ENCODE results near the gene TMEM61.
"Not testable (repeated sequence)": the region's sequence is repeated elsewhere in the genome, so short reads cannot be mapped to it uniquely, and the experiment has no call there.

The TMEM61 gene

DNA sequence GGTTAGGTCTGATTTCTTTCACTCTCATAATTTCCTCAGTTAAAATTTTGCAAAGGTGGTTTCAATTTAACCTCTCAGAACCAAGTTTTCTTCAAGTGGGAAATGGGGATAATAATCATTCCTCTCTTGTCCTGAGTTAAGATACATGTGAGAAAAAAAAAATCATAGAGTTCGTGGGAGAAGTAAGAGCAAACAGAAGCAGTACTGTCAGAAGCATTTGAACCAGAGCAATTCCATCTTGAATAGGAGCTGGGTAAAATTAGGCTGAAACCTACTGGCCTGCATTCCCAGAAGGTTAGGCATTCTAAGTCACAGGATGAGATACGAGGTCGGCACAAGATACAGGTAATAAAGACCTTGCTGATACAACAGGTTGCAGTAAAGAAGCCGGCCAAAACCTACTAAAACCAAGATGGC lies 28.6 kb upstream of the TMEM61 start:
- DNase-seq (ENCODE audit: low spot score), result no peak
- TF ChIP-seq, protein P1, sequence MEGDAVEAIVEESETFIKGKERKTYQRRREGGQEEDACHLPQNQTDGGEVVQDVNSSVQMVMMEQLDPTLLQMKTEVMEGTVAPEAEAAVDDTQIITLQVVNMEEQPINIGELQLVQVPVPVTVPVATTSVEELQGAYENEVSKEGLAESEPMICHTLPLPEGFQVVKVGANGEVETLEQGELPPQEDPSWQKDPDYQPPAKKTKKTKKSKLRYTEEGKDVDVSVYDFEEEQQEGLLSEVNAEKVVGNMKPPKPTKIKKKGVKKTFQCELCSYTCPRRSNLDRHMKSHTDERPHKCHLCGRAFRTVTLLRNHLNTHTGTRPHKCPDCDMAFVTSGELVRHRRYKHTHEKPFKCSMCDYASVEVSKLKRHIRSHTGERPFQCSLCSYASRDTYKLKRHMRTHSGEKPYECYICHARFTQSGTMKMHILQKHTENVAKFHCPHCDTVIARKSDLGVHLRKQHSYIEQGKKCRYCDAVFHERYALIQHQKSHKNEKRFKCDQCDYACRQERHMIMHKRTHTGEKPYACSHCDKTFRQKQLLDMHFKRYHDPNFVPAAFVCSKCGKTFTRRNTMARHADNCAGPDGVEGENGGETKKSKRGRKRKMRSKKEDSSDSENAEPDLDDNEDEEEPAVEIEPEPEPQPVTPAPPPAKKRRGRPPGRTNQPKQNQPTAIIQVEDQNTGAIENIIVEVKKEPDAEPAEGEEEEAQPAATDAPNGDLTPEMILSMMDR (IDR thresholded peaks at IDR 0.05; ENCODE audit: extremely low read depth, missing control alignments), result no peak

GRCh38 chr1:54952950-54953718 lies 27.3 kb upstream of the TMEM61 start:
- TF ChIP-seq, protein P1 (IDR thresholded peaks at IDR 0.05; ENCODE audit: extremely low read depth, missing control alignments), result no peak
- no peak for DNase-seq (ENCODE audit: low spot score)

DNA sequence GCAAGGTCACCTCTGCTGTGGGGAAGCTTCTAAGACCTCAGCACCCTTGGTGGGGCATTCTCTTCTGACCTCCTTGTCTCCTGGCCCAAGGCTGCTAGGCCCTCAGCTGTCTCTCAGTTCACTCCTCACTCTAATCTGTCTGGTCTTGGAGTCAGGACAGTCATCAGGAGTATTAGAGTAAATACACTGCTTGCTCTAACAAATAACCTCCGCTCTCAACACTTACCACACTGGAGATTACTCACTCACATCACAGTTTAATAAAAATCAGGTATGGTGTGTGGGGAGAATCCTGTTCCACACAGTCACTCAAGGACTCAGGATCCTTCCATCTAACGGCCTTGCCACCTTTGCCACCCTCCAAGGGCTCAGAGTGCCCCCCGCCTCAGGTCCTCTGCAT lies 26.6 kb upstream of the TMEM61 start:
- DNase-seq (ENCODE audit: low spot score), result no peak
- TF ChIP-seq, protein P1 (IDR thresholded peaks at IDR 0.05; ENCODE audit: extremely low read depth, missing control alignments), result no peak

DNA sequence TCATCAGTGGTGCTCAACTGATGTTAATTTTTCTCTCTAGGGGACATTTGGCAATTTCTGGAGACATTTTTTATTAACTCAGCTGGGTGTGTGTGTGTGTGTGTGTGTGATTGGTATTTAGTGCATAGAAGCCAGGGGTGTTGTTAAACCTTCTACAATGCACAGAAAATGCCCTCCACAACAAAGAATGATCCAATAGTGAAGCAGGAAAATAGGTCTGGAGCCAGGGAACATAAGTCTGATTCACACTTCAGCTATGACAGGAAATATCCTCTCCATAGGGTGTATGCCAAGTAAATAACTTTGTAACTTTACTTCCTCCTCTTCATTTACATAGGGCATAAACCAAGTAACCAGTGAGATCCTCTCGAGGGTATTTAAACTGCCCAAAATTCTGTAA lies 25.1 kb upstream of the TMEM61 start:
- TF ChIP-seq, protein P1 (IDR thresholded peaks at IDR 0.05; ENCODE audit: extremely low read depth, missing control alignments), result no peak
- no peak for DNase-seq (ENCODE audit: low spot score)

DNA sequence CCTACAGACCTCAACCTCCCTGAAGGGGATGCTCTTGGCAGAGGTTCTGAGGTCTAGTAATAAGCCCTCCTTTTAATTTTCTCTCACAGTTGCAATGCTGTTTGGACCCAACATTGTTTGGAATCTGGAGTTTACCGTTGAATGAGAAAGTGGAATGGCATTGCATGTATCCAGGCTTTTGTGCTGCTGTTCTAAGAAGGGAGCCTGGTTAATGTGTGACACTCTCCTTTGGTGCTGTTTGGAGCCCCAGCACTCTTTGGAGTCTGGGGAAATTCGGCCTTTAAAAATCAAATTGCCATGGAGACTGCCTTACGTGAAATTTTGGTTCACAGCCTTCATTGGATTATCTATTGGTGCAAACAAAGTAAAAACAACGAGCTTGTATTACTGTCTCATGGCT lies 23.7 kb upstream of the TMEM61 start:
- DNase-seq (ENCODE audit: low spot score), result no peak
- TF ChIP-seq, protein P1 (IDR thresholded peaks at IDR 0.05; ENCODE audit: extremely low read depth, missing control alignments), result no peak

DNA sequence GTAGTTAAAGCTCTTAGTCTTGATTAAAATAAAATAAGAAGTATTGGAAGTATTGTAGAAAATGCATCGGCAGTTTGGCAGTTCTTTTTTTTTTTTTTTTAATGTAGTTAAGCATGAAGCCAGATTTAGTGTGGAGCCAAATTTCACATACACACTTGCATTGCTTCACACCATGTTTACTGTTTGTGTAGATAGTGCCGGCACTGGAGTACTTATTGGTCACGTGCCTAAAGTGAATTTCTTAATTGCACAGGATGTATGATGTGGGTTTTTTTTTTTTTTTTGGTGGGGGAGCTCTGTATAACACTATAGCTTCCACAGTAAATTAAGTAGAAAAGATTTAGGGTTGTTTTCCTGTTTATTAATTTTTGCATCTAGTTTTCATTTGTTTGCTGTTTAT lies 21.2 kb upstream of the TMEM61 start:
- no peak for DNase-seq (ENCODE audit: low spot score)
- TF ChIP-seq, protein P1 (IDR thresholded peaks at IDR 0.05; ENCODE audit: extremely low read depth, missing control alignments), result no peak

DNA sequence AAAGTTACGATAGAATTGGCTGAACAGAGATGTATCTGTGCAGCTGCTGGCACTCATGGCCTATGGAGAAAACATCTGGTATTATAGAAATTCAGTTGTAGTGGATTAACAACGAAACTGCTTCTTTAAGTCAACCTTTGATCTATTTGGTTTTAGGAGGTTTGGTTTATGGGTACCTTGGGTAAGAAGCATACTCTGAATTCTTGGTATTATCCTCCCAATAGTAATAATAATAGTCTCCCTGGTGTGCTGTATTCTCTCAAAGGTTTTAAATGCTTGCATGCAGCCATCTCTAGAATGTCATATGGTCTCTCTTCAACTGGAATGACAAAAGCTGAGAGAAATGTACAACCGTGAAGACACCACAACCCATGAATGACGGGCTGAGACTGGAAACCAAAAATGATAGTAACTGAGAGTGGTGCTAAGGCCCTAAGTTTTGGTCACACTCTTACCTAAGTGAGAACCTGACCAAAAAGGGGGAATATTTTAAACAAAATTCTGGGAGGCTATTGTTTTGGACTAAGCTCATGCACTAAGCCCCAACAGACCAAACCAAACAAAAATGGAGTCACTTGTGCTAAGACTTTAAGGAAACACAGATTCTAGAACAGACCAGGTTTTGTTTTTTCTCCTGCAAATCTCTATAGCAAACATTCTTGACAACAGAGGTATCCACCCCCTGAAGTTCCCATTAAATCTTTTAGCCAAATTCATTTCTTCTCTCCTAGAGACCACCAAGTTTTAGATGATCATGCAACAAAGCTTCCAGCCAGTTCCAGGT lies 17.6 kb upstream of the TMEM61 start:
- DNase-seq (ENCODE audit: low spot score), result no peak
- TF ChIP-seq, protein P1 (IDR thresholded peaks at IDR 0.05; ENCODE audit: extremely low read depth, missing control alignments), result no peak

GRCh38 chr1:54963829-54964228 lies 16.6 kb upstream of the TMEM61 start:
- not testable (repeated sequence) for DNase-seq (ENCODE audit: low spot score)
